ENCODE data around the gene NAP1L4.

Gene NAP1L4

DNA sequence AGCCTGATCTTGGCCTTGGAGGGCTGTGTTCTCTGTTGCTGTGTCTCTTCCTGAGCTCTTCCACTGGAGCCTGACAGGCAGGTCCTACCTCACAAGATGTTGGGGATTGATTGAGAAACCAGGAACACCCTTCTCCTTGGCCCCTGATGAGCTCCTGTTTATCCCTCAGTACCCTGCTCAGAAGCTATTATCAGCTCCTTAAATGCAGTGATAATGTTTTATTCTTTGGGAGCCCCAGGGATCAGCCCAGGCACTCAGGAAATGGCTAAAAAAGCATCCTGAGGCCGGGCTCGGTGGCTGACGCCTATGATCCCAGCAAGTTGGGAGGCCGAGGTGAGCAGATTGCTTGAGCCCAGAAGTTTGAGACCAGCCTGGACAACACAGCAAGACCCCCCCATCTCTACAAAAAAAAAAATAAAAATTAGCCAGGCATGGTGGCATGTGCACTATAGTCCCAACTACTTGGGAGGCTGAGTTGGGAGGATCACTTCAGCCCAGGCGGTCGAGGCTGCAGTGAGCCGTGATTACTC lies 58.0 kb downstream of the NAP1L4 start:
- DNase-seq, result no peak

GRCh38 chr11:2933375-2934020 lies 58.6 kb downstream of the NAP1L4 start:
- DNase-seq, result no peak

- DNase-seq, result no peak
These were observed 59.3 kb downstream of the NAP1L4 start for GRCh38 chr11:2932850-2933251.

GRCh38 chr11:2931771-2932738 lies 60.1 kb downstream of the NAP1L4 start:
- no peak for DNase-seq

DNA sequence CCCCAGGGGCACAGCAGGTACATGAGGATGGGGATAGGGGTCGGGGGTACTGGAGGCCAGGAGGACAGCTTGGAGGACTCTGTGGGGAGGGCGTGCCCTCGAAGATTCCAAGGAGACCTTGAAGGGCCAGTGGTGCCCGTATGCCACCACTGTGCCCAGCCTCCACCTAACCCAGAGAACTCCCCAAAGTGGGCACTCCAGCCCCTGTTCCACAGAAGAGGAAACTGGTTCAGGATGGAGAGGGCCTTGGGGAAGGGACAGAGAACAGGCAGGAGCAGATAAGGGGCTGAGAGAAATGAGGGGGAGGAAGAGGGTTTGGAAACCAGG lies 60.7 kb downstream of the NAP1L4 start:
- no peak for DNase-seq

DNA sequence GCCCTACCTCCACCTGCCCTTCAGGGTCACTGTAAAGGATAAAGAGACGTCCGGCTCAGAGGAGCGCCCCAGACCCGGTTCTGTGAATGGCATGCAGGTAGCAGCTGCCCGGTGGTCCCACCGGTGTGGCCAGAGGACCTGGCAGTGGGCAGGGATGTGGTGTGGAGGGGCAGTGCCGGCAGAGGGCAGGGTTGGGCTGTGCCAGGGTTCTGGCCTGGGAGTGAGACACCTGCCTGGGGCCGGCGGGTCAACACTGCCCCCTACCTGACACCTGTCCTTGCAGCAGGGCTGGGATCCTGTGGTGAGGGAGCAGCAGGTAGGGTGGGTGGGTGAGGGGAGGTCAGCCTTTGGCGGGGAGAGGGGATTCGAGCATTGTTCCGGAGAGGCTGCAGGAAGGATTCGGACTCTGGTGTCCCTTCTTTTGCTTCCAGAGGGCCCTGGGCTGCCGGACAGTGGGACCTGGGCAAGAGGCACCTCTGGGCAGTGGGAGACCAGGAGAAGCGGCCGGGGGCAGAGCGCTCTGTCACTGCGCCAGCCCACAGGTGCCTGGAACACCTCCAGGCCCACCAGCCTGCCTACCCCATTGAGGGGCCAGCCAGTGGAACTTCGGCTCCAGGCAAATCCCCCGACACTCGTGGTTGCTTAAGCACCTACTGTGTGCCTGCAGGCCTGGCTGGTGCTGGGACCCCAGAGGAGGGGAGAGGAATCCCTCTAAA lies 61.3 kb downstream of the NAP1L4 start:
- no peak for DNase-seq

- DNase-seq, result no peak
These were observed 62.0 kb downstream of the NAP1L4 start for GRCh38 chr11:2929950-2930703.

- DNase-seq, result no peak
These were observed 62.6 kb downstream of the NAP1L4 start for GRCh38 chr11:2929531-2929949.

DNA sequence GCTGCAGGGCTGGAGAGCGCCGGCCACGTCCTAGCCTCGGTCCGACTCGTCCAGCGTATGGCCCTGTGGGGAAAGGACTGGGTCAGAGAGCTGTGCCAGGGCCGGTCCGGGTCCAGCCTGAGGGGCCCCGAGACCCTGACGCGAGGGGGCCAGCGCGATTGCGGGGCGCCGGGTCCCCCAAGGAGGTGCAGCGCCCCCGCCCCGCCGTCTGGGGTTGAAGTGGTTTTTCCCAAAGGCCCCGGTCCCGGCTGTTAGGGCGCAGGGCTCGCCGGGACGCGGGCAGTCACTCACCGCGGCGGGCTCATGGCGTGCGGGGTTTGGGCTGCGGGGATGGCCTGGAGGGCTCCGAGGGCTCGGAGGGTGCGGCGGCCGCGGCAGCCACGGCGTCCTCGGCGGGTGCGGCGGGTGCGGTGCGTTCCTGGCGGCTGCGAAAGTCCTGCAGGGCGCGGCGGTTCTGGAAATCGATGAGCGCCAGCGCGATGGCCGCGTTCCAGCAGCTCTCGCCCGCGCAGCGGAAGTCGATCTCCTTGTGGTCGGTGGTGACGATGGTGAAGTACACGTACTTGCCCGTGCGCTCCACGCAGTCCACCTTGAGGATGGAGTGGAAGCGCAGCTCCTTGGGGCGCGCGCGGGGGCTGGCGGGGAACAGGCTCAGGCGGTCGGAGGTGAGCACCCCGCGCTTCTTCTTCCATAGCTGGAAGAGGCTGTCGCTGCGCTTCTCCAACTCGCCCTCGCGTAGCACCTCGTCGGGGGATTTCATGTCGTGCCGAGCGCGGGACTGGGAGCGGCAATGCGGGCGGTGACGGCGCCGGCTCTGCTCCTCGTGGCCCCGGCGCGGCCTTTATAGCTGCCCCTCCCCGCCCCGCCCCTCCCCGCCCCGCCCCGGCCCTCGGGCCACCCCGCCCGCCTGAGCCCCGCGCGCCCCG lies 63.3 kb downstream of the NAP1L4 start, which contains the start of gene PHLDA2:
PHLDA2 (minus strand) TSS at position 816 of the 926 bp plus-strand sequence; CDS start at position 760, 56 bp downstream.
- DNase-seq, result no peak

DNA sequence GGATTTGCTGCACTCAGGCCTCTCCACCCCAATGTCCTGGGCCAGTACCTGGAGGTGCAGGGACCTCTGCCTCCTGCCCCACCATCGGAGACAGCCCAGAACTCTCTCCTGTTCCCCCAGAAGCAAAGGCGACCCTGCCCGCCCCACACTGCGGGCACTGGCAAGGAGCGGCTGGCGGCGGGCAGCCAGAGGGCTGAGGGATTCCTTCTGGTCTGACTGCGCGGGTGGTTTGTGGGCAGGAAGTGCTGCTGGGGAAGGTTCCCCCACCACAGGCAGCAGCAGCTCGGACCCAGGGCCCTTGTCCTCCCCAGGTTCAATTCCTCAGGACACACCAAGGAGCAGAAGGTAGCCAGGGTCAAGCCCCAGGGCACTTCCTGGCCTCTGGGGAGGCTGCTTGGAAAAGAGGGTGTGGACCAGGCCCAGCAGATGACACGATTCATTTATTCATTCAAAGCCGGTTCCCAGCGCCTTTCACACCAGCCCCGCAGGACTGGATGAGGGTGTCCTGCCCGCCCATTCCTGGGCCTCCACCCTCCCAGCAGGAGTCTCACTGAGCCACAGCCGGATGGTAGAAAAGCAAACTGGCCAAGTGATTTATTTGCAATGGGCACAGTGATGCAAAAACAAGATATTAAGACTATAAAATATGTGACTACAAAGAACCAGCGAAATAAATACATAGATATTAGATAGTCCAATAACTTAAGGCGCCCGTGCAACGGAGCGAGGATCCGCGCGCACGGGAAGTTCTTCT lies 64.1 kb downstream of the NAP1L4 start:
- DNase-seq, result no peak

DNA sequence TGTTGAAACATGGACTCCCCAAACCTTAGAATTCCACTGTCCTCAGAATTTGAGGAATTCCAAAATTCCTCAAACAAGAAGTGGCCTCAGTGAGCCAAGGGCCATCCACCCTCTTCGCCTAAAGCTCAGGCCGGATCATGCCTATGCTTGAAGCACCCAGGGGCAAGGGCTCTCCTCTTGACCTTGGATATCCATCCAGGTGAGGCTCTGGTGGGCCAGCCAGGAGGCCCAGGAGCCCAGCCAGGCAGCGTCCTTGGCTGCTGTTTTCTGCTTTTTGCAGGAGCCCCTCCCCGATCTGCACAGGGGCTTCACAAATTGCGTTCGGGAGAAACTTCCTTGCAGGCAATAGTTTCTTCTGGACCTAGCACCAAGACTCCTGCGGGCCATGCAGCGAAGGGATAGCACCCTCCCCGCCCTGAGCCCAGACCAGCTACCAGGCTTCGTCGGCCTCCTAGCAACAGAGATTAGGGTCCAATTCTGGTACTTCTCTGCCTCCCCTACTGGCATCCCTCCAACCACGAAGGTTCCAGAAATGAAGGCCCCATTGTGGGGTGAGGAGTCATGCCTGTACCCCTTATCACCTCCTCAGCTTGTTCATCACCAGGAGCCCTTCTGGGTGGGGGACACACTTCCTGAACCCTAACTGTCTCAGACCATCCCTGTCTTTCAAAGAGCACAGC lies 64.9 kb downstream of the NAP1L4 start:
- no peak for DNase-seq

GRCh38 chr11:2926611-2927051 lies 65.5 kb downstream of the NAP1L4 start:
- no peak for DNase-seq

DNA sequence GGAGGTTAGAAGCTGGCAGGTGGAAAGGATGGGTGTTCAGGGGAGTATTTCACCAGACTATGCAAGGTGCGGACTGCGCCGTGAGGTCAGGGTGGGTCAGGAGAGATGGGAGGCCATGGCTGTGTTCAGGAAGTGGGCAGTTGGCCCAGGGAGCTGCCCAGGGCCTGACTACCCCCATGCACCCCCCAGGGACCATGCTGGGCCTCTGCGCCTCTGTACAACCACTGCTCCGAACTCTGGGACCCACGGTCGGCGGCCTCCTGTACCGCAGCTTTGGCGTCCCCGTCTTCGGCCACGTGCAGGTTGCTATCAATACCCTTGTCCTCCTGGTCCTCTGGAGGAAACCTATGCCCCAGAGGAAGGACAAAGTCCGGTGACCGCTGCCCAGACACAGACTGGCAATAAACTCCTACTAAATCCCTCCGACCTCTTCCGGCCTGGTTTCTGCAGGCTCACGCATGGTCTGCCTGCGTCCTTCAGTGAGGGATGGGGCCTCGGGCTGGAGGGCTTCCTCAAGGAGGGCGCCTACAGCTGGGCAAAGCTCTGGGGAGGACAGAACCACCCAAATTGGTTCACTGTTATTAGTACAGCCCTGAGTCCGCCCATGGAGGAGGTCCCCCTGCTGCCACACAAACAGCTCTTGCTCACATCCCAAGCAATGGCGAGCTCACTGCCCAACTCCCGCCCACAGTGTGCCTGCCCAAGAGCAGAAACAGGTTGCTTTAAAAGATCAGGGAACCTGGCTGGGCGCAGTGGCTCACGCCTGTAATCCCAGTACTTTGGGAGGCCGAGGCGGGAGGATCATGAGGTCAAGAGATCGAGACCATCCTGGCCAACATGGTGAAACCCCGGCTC lies 67.1 kb downstream of the NAP1L4 start:
- DNase-seq, result no peak

DNA sequence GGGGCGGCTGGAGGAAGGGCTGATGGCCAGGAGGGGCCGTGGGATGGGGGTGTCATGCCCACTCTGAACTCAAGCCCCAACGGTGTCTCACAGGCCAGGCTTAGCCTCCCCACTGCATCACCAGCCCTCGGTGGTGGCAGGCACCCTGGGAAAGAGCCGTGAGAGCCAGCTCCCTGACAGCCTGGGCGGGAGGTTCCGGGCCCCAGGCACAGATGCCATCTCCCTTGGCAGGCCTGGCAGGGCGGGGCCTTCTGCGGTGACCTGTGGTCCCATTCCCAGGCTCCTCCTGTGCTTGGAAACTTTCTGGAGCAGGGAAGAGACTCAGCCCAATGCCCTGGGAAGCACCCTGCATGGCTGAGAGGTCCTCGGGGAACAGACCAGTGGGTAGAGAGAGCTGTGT lies 67.7 kb downstream of the NAP1L4 start:
- no peak for DNase-seq

DNA sequence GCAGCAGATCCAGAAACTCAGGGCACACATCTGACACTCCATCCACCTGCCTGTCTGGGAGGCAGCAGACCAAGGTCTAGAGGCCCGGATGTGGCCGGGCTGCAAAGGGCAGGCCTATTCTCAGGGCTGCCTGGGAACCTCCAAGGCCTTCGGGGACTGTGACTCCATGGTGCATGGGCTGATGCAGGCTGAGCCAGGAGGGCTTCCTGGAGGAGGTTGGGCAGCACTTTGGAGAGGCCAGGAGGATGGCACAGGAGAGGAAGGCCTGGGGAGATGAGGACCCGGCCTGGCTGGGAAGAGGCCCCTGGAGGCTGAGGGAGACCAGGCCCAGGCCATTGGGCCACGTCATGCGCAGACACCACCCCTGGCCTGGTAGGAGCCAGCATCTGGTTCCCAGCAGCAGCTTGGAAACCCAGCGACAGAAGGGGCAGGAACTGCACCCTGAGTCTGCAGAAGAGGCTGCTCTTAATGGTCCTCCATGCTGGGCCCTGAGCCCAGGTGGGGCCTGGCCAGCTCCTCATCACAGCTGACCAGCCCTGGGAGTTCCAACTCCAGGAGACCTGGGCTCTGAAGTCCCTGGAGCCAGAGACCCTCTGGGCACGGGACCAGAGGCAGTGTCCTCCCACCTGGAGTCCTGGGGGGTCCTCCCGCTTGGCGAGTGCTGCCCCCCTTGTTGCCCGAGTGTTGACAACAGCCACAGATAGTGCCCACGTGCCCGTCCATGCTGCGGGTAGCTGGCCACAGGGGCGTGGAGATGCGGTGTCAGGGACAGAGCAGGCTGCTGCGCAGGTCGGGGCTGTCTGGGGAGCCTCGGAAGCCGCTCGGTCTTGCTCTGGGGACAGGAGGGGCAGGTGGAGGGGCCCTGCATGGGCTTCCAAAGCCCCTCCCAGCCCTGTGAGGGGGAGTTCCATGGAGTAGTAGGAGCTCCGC lies 68.4 kb downstream of the NAP1L4 start:
- DNase-seq, result no peak

DNA sequence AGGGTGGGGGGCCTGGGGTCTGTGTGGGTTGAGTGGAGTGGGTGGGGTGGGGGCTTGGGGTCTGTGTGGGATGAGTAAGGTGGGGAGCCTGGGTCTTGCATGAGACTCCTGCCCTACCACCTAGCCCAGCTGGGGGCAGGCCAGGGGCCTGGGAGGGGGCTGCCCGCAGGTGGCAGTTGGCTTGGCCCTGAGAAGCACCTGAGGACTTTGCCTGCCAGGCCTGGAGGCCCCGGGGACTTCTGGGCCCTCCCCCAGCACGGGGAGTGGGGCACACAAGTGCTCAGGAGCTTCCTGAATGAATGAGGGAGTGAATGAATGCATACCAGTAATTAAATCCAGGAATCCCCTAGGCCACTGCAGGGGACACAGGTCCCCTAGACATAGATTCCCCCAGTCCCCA lies 69.5 kb downstream of the NAP1L4 start:
- no peak for DNase-seq

GRCh38 chr11:2921742-2922493 lies 70.2 kb downstream of the NAP1L4 start:
- no peak for DNase-seq

Measured in NCI-H524 treated with DMSO at 0.1 percent for 48 hours (cell line).